ENCODE results near the gene KRT79. TPM values are rescaled to one million over a fixed set of nuclear protein-coding genes. Genes with fewer than 3 reads are reported as not detected.

KRT79 gene
- total RNA-seq, 1 donor from 2014 or later, result 0.32 TPM

DNA sequence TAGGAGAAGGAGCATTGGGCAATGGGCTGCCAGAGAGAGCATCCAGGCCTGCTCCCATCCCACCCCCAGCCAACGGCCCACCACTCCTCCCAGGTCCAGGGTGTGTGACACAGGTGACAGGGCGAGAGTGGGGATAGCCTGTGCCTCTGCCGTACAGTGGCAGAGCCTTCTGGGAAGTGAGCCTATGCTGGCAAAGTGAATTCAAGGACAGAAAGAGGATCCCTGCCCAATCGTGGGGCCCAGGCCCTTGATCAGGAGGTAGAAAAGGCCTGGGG is 553 bp upstream of the KRT79 start:
- ATAC-seq, result no peak

DNA sequence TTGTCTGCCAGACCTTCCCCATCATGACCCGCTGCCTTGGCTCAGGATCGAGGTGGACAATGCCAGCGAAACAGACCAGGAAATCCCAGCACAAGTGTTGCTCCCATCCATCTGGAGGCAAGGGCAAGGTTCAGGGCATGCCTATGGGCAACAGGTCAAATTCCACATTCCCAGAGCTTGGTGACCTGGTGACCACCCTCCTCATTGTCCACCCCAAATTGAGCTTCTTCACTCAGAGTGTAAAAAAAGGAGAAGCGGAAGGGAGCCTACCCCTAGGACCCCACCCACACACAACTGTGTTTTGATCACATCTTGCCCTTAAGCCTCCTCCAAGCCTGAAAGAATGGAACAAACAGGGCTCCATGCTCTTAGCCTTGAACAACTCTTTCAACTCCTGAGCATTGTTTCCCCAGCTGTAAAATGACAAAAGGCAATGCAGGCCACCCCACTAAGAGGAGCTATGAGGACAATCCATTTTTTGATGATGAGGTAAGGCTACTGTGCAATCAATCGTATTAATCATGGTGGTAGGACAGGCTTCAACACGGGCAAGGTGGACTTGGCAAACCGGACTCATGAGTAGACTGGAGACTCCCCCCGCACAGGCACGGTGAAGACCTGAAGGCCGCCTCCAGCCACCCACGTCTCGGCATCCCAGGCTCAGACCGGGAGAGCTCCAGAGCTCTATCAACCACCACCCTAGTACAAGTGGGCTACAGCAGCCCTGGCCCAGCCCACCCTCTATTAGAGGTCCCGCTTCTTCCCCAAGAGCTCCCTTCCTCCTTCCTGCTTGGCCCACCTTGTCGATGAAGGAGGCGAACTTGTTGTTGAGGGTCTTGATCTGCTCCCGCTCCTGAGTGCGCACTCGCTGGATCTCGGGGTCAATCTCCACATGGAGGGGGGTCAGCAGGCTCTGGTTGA is 866 bp downstream of the KRT79 start:
- ATAC-seq, result no peak

DNA sequence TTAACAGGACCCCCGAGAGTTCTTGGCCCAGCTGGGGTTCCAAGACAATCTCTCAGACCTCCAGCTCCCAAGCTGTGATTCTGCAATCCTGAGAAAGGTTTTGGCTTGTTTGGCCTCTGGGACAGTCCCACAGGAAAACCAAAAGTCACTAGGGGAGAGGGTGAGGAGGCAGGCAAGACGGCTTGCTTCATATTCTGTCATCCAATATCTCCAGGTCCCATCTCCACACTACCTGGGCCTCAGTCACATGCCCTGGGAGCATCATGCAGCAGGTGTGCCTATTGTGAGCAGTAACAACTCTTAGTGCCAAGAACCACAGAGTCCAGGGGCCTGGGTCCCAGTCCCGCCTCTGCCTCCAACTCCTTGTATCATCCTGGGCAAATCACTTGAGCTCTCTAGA is 1.7 kb downstream of the KRT79 start:
- no peak for ATAC-seq

DNA sequence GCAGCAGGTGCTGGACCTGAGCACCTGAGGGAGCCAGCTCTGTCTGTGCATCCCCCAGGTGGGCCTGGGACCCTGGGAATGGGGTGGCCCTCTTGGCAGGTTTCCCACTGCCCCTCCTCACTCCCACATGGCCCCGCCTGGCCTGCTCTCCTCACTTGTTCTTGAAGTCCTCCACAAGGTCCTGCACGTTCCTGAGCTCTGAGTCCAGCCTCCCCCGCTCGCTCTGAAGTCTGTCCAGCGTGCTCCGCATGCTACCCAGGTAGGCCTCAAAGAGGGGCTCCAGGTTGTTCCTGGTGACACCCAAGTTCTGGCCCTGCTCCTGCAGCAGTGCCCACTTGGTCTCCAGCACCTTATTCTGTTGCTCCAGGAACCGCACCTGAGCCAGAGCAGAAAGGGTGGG is 2.9 kb downstream of the KRT79 start:
- no peak for ATAC-seq

DNA sequence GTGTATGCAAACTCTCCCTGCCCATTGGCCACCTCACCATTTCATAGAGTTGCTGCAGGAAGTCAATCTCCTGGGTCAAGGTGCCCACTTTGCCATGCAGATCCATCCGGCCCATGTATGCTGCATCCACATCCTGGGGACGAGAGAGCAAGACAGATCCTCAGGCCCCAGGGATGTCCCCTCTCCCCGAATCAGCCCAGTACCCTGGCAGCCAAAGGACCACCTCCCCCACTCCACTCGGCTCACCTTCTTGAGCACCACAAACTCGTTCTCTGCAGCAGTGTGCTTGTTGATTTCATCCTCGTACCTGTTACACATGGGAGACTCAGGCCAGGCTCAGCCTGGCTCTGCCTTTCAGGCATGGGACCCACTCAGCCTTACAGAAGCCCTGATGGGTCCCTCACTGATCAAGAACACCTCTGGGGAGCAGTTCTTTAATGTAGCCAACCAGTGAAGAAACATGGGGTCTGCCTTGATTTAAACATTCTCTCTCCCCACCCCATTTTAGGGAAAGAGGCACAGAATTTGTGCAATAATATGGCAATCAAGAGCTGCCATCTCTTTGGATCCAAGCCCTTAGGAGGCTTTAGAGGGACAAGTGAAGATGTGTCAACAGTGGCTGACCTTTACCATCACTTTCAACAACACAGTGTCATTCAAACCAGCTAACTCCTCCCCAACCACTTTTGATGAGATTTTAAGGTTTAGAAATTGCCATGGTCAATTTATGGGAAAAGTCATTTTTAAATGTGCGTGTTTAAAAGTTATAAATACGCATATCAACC is 3.9 kb downstream of the KRT79 start:
- no peak for ATAC-seq

DNA sequence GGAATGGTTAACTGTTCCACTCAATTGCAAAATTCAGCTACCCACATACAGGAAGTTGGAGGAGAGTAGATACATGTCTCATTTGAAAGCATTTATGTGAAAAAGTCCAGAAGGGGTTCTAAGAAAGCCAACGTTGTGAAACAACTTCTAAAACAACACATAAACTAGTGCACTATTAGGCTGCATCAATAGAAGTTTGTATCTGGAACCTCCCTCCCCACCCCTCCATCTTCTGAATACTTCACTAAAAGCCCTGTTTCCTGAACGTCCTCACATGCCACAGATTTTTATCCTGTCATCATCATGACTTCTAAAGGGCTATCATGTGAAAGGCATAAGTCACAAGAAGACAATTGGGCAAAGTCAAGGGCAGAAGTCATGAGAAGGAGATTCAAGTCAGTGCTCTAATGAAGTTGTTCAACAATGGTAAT is 5.5 kb downstream of the KRT79 start:
- ATAC-seq, result no peak

DNA sequence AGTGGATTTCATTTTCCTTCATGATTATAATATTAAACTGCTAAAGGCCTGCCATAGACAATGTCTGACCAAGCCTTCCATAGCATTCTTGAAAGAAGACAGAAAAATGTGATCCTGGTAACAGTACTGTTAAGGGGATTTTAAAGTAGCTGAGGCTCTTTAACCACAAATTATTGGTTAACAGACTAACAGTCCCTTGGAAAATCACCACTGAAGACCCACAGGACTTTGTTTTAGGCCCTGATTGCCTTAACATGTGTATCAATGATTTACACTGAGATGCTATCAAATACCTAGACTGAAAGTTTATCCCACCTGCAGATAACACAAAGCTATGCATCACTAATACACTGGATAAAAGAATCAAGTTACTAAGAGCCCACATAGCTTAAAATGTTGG is 6.0 kb downstream of the KRT79 start:
- ATAC-seq, result no peak

DNA sequence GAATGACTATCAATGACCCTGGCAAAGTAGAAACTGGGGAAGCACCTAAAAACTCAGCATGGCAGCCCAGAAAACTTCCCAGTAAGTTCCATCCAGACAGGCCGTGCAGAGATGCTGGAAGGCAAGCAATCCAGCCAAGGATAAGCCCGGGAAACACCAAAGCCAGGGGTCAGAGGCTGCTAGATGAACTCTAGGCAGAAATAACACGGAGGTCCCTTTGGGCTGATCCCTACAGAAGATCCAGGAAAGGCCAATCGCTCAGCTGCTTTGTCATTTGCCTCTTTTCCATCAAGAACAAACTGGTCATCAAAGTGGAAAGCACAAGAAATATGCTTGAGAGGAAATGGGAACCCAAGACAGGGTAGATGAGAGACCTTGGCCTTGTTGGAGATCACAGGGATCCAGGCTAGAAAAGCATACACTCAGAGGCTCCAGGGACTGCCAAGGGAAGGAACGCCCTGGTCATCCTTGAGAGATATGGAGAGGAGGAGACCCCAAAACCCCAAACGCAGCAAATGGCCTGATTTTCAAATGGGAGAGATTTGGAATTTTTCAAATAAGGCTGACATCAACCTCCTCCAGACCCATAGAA is 6.5 kb downstream of the KRT79 start:
- ATAC-seq, result no peak

DNA sequence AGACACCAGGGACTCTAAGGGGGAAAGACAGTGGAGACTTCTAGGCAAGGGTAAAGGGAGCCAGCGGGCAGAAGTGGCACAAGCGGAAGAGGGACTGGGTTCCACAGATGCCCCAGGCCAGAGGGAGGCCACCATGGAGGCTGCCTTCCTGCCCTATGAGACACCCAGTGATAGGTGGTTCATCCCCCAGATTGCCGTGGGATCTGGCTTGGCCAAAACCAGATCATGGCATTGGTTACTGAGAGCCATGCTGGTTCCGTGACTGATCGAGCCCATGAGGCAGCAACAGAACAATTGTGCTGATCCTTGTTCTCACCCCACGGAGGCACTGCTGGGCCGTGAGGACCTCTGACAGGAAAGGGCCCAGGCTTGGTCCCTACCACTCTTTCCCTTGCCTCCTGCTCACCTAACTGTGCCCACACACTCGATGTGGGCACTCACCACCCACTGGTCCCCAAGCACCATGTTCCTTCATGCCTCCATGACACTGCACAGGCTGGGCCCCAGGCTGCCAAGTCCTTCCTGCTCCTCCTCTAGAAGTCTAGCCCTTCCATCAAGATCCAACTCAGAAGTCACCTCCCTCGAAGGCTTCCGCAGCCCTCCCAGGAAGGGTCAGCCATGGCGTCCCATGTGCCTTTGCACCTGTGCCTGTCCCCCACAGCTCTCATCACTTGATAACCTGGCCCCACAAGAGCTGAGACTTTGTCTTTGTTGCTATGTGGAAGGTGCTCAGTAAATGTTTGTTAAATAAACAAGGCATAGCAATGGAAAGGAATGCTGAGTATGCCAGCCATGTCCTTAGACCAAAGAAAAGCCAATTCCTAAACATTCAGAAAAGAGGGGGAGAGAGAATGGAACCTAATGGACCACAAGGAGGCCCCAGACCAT is 7.3 kb downstream of the KRT79 start:
- ATAC-seq, result no peak

DNA sequence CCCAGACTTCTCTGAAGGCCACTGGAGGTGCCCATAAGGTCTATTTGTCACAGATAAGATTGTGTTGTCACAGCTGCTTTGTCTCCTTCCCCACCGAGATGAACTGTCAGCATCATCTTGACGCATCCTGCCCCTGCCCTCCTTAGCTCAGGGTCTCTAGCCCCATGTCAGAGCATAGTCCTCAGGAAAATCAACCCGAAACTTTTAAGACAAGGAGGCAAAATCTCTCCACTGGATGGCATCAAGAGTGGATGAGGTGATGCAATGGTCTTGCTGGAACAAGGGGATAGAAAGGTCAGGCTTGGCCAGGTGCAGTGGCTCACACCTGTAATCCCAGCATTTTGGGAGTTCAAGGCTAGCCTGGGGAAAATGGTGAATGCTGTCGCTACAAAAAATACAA is 8.2 kb downstream of the KRT79 start:
- no peak for ATAC-seq

DNA sequence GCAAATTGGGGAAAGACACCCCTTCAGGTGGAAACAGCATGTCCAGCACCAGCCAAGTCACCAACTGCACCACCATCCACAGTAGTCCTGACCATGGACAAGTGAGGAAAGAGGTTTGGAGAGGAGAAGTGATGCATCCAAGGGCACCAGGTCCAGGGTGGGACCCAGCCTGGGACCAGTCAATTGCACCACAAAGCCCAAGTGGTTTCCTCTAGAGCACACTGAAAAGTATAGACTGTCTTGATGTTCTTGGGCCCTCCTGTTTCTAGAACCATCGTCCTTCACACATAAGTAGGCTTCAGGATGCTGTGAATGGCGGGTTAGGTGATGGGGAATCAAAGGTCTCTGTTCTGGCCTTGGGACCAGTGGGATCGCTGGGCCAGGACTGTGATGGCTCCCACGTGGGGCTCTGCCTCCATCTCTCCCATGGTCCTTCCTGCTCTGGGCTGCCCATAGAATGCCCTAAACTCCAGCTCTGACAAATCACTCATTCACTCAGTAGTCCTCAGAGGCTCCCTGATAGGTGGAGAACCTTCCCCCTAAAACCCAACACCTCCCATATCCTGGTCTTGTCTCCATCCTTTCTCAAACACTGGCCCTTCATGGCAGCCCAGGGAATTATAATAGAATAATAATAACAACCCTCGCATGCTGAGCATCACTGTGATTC is 9.2 kb downstream of the KRT79 start:
- no peak for ATAC-seq

DNA sequence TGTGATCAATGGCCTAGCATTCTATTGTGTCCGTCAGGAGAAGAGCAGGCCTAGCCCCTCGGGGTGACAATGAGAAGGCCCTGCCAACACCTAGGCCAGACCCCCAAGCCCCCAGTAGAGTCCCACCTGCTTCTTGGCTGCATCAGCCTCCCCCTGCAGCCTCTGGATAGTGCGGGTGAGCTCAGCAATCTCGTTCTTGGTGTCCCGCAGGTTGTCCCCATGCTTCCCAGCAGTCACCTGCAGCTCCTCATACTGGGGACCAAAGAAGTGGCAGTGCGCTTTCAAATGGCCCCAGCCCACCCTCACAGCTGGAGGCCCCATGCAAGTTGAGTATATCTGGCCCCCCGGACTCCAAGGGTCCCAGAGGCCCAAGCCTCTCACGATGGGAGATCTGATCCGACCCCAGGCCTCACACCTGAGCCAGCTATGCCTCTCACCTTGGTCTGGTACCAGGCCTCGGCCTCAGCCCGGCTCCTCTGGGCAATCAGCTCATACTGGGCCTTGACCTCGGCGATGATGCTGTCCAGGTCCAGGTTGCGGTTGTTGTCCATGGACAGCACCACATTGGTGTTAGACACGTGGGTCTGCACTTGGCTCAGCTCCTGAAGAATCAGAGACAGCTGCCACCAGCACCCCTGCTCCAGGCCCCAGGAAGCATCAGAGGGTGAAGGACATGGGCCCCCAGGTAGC is 10.2 kb downstream of the KRT79 start:
- no peak for ATAC-seq

DNA sequence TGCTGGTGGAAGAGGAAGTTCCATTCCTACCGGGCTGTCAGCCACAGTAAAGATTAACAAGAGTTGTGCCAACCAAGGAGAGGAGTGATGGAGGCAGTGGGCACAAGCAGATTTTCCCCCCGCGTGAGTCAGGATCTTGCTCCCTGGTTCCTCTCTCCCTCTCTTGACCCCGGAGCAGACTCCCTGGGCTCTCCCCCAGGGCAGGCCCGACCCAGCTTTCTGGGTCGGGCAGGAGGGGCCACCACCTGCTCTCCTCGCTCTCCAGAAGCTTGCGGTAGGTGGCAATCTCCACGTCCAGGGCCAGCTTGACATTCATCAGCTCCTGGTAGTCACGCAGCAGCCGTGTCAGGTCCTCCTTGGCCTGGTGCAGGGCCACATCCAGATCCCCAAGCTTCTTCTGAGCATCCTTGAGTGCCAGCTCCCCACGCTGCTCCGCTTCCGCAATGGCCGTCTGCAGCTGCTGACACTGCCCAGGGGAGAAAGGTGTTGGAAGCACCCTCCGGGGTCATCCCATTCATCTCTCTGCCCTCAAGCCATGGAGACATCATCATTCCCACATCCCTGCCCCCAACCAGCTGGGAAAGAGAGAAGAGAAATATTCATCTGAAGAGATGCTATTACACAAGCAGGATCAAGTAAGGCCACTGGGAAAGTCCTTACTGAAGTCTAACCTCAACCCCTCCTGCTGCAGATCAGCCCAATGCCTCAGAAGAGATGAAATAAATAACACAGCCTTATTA is 11.2 kb downstream of the KRT79 start:
- ATAC-seq, result no peak

DNA sequence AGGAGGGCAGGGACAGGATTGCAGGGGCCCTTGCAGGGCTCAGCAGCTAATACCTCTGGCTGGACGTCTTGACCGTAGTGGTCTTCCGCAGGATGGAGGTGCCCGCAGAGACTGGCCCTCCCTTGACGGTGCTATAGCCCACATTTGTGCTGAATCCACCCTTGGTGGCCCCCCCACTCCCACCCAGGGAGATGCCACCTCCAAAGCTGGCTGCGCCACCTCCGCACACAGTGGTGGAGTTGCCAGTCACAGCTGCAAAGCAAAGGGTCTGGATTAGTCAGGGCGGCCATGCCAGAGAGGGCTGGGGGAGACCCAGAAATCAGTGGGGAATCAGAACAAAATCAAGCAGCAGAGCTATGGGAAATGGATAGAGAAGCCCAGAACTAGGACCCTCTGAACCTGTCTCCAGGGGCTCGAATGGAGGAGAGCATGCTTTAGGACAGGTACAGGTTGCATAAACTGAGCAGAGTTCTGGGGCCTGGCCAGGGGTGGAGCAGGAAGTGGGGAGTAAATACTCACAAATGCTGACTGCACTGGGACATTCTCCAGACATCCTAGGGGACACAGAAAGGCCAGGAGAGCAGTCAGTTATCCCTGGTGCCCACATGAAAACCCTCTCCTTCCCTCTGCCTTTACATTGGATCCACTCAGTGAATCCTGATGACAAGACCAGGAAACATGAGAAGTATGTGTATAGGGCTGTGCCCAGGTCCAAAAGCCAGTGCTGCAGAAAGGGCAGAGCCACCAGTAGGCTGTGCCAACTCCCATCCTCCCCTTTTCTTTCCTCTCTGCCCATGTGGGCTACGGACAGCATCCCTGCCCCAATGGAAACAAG is 12.1 kb downstream of the KRT79 start:
- peak; percentile 26 for ATAC-seq

DNA sequence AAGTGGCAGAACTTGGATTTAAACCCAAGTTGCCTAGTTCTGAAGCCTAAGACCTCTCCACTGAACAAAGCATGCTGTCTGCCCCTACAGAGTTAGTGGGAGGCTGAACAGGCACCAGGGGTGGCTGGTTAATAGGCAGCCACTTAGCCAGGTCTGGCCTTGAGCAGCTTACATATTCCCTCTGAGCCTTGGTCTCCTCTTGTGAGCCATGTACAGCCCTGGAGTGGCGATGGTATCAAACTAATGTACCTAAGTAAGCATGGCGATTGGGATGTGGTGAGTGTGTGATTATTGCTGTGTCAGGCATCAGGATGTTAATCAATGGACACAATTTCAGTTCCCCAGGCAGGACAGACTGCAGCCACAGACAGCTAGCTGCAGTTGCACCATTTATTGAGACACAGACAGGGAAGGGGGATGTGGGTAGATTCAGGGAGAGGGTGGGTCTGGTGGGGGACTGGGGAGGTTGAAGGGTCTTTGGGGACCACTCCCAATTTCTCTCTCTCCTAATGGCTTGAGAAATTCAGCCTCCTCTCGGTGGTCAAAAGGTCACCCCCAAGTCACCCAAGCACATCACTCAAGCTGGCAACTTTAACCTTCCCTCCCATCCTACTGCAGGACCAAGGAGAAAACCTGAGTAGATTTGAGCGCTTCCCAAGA is 12.9 kb downstream of the KRT79 start:
- no peak for ATAC-seq

DNA sequence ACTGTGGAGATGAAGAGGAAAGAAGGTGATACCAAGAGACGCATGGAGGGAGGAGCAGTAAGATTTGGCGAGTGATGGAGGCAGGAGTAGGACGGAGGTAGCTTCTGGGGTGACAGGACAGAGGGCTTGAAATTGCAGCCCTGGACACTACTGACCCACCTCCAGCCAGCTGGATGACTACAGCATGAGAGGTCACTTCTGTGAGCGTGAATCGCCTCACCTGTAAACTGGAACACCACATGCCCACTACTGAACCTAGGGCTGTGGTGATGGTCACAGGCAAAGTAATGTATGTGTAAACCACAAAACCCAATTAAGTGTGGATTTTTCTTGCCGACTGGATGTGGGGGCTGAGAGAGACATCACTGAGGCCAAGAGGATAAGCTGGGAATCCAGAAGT is 13.6 kb downstream of the KRT79 start:
- no peak for ATAC-seq

DNA sequence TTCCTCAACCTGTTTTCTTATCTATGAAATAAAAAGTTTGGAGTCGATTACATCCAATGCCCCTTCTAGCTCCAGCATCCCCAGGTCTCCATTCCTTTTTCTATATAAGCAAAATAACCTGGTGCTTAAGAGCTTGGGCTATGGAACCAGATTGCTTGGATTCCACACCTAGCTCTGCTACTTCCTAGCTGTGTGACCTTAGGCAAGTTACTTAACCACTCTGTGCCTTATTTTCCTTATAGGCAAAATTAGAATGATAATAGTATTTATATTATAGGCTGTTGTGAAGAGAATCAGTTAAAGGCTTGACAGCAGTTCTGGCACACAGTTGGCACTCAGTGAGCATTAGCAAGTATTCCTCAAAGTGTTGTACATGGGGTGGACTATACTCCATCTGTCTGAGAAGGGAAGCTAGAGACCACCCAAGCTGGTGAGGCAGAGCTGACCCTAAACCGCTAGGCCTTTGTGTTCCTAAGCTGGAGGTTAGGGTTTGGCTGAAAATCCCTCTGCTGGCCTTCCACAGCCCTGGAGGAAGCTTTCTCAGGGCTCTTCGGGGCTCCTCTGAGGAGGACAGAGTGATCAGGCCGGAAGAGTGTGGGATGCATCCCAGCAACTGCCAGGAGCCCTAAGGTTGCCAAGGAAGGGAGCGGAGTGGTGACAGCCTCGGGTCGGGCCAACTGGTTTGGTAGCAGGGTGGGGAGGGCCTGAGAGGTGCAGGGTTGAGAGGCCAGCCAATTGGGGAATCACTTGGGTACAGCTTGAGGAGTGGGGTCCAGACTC is 14.2 kb downstream of the KRT79 start:
- no peak for ATAC-seq

DNA sequence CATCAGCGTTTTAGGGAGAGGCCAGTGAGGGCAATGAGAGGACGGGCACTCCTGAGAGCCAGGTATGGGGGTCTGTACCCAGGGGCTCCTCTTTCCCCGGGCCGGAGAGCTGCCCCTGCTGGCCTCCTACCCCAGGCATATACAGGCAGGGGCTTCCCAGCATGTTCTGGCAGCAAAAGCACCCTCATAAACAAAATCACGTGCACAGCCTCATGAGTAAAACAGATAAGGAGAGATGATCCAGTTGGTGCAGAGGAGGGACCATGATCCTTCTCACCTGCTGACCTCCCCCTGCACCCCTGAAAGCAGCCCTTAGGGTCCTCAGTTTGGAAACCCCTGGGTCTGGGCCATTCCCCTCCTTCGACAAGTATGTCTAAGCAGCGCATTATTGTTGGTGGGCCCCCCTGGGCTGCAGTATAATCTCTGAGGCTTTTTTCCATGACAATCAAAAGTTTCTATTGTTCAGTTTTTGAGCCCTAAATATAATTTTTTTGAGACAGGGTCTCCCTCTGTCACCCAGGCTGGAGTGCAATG is 15.2 kb downstream of the KRT79 start:
- no peak for ATAC-seq

All from esophagus mucosa (tissue), 1 donor.